Caki2 (cell line): ENCODE measurements around the gene ASB1. TPM values are rescaled to one million over a fixed set of nuclear protein-coding genes. Genes with fewer than 3 reads are reported as not detected.
"Not testable (repeated sequence)": the region's sequence is repeated elsewhere in the genome, so short reads cannot be mapped to it uniquely, and the experiment has no call there.

Experiments
- DNase-seq: peaks from one replicate; pipeline ENCODE4 v3.0.0-alpha.2; 2015; ENCODE audit warnings: low read depth
- in situ Hi-C: cut with HindIII; loops from 2 replicates; pipeline ENCODE4 v1.10.0; 2016; ENCODE audit warnings: low sequenced_read_pairs, low pct_unique_long_range_greater_than_20kb, mixed read lengths
- total RNA-seq: library from RNA; depleted of rRNA; stranded (reverse); fragments of >200 nt; shearing (Covaris generic); gene quantifications from 2 replicates; pipeline ENCODE4 v1.2.3, GENCODE V29; 2014; ENCODE audit warnings: low replicate concordance

ASB1 gene
- total RNA-seq, 1 experiment from 2014 or later, result 13.3 TPM

GRCh38 chr2:238401551-238401950 lies 25.2 kb upstream of the ASB1 start:
- in situ Hi-C loops, result no loop called here
- no peak for DNase-seq

GRCh38 chr2:238403632-238404405 lies 22.9 kb upstream of the ASB1 start:
- in situ Hi-C loops, result no loop called here
- DNase-seq, result no peak

- in situ Hi-C loops, result no loop called here
- no peak for DNase-seq
Observed at GRCh38 chr2:238404406-238405216, 22.1 kb upstream of the ASB1 start.

- in situ Hi-C loops, DNase-seq: not testable (repeated sequence)
Observed at GRCh38 chr2:238405217-238405555, 21.5 kb upstream of the ASB1 start.

GRCh38 chr2:238406221-238406997 lies 20.3 kb upstream of the ASB1 start:
- in situ Hi-C loops, result no loop called here
- DNase-seq, result no peak

GRCh38 chr2:238406998-238407285 lies 19.8 kb upstream of the ASB1 start:
- no peak for DNase-seq
- in situ Hi-C loops, result no loop called here

- in situ Hi-C loops, result no loop called here
- no peak for DNase-seq
Observed at GRCh38 chr2:238407566-238407965, 19.2 kb upstream of the ASB1 start.

GRCh38 chr2:238408615-238409340 lies 17.9 kb upstream of the ASB1 start:
- in situ Hi-C loops, result no loop called here

GRCh38 chr2:238409341-238410199 lies 17.2 kb upstream of the ASB1 start:
- no peak for DNase-seq
- in situ Hi-C loops, result no loop called here

More at GRCh38 chr2:238408615-238409340, 17.9 kb upstream of the ASB1 start:
- DNase-seq, result no peak

GRCh38 chr2:238412067-238412767 lies 14.5 kb upstream of the ASB1 start:
- no peak for DNase-seq
- in situ Hi-C loops, result no loop called here

GRCh38 chr2:238413368-238413767 lies 13.4 kb upstream of the ASB1 start:
- no peak for DNase-seq
- in situ Hi-C loops, result no loop called here

- in situ Hi-C loops, result no loop called here
- no peak for DNase-seq
Observed at GRCh38 chr2:238415036-238415764, 11.5 kb upstream of the ASB1 start.

GRCh38 chr2:238415893-238416292 lies 10.8 kb upstream of the ASB1 start:
- DNase-seq, result no peak
- in situ Hi-C loops, result no loop called here

- no peak for DNase-seq
- in situ Hi-C loops, result no loop called here
Observed at GRCh38 chr2:238418196-238418998, 8.3 kb upstream of the ASB1 start.

- in situ Hi-C loops, result no loop called here
- no peak for DNase-seq
Observed at GRCh38 chr2:238418999-238419546, 7.7 kb upstream of the ASB1 start.
